Testis (tissue), 2 donors: ENCODE results near the gene LGALS9.

Experiments used
- POLR2A ChIP-seq: fragments of 450-650 bp; IDR thresholded peaks from one replicate; pipeline ENCODE4 v1.6.1; 2017; ENCODE audit warnings: antibody characterized with exemption, mild to moderate bottlenecking, moderate library complexity
- TF ChIP-seq, protein P1 (sequence below), 3 experiments: fragments of 450-650 bp in 2 of 3; fragments of 200-600 bp in 1 of 3; sonication (generic) in 1 of 3; IDR thresholded peaks; one replicate each; pipeline ENCODE4 v1.5.1; 2016 to 2019; ENCODE audit warnings: antibody characterized with exemption in 3 of 3, mild to moderate bottlenecking in 2 of 3, moderate library complexity in 1 of 3

DNA sequence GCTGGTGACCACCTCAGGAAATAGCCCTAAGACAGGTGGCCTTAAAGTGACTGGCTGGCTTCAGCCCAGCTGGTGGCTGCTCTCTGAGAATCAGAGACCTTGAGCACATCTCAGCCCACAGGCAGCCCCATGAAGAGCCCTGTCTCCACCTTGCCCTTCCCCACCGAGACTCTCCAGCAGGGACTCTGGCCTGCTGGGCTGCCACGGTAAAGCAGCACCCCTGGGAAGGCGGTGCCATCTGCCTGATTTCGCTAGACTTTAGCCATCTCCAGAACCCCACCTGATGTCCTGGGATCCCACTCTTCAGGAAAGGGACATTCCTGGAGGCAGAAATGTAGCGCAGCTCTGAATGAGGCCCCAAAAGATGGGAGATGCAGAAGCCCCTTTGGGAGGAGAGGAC, 45.2 kb upstream of the LGALS9 start:
- TF ChIP-seq, protein P1, sequence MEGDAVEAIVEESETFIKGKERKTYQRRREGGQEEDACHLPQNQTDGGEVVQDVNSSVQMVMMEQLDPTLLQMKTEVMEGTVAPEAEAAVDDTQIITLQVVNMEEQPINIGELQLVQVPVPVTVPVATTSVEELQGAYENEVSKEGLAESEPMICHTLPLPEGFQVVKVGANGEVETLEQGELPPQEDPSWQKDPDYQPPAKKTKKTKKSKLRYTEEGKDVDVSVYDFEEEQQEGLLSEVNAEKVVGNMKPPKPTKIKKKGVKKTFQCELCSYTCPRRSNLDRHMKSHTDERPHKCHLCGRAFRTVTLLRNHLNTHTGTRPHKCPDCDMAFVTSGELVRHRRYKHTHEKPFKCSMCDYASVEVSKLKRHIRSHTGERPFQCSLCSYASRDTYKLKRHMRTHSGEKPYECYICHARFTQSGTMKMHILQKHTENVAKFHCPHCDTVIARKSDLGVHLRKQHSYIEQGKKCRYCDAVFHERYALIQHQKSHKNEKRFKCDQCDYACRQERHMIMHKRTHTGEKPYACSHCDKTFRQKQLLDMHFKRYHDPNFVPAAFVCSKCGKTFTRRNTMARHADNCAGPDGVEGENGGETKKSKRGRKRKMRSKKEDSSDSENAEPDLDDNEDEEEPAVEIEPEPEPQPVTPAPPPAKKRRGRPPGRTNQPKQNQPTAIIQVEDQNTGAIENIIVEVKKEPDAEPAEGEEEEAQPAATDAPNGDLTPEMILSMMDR (IDR thresholded peaks at IDR 0.05): no peak
- no peak for TF ChIP-seq POLR2A
